ENCODE data around the gene LRRFIP1.

DNA sequence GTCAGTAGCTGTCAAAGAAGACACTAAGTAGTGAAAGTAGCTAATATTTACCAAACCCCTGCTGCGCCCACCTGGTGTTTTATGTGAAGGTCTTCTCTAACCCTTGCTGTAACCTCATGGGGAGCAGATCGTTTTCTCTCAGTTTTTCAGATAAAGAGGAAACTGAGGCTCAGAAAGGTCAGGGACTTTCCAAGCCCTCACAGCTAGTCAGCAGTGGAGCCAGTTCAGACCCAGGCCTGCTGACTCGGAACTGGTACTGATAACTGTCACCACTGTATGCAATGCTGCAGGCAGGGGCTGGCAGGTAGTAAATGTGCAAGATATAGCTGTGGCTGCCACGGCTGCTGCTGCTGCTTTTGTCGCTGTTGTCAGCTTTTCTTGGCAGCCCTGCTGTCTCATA, 69.1 kb downstream of the LRRFIP1 start:
- TF ChIP-seq CTCF (IDR thresholded peaks at IDR 0.05; ENCODE audit: insufficient read depth, low read length) (no peak), POLR2AphosphoS5 (IDR thresholded peaks at IDR 0.05; ENCODE audit: low read depth) (no peak), GABPA (IDR thresholded peaks at IDR 0.05; ENCODE audit: low read depth) (no peak)
